C1 segment of cervical spinal cord (tissue), 14 donors: ENCODE results near the gene ADGRB2.

Experiments used
- DNase-seq, 14 donors: peaks; one replicate each; lab custom pipeline; 2025; lab: John Stamatoyannopoulos, UW

ADGRB2 gene

GRCh38 chr1:31704271-31705079 lies 59.7 kb downstream of the ADGRB2 start:
- peak in 3 of 14 donors; percentile 21 to 54 (median 41) for DNase-seq

GRCh38 chr1:31703431-31704270 lies 60.5 kb downstream of the ADGRB2 start, which contains the start of gene COL16A1:
Gene COL16A1 (minus strand): TSS chr1:31704017. CDS start chr1:31702193, 1,824 bp downstream.
- peak in 11 of 14 donors; percentile 7 to 68 (median 55) for DNase-seq

GRCh38 chr1:31702836-31703404 lies 61.2 kb downstream of the ADGRB2 start:
- DNase-seq, result no peak

GRCh38 chr1:31701091-31701736 lies 62.9 kb downstream of the ADGRB2 start:
- DNase-seq, result peak; percentile 45 to 95 (median 86)

- DNase-seq, result no peak
Observed at GRCh38 chr1:31700468-31701090, 63.6 kb downstream of the ADGRB2 start.

- no peak for DNase-seq
Observed at GRCh38 chr1:31699341-31699891, 64.7 kb downstream of the ADGRB2 start.

GRCh38 chr1:31697369-31697984 lies 66.7 kb downstream of the ADGRB2 start:
- DNase-seq, result no peak

GRCh38 chr1:31696242-31696641 lies 67.9 kb downstream of the ADGRB2 start:
- peak in 13 of 14 donors; percentile 16 to 94 (median 81) for DNase-seq

GRCh38 chr1:31695327-31695726 lies 68.8 kb downstream of the ADGRB2 start:
- peak in 3 of 14 donors; percentile 43 to 45 (median 43) for DNase-seq

- peak in 13 of 14 donors; percentile 34 to 89 (median 80) for DNase-seq
Observed at GRCh38 chr1:31694964-31695313, 69.2 kb downstream of the ADGRB2 start.

GRCh38 chr1:31694069-31694963 lies 69.8 kb downstream of the ADGRB2 start:
- DNase-seq, result peak in 1 of 14 donors; percentile 42

GRCh38 chr1:31693231-31693630 lies 70.9 kb downstream of the ADGRB2 start:
- DNase-seq, result no peak

GRCh38 chr1:31691951-31692350 lies 72.2 kb downstream of the ADGRB2 start:
- DNase-seq, result no peak

GRCh38 chr1:31691446-31691845 lies 72.7 kb downstream of the ADGRB2 start:
- no peak for DNase-seq

GRCh38 chr1:31690921-31691320 lies 73.2 kb downstream of the ADGRB2 start:
- no peak for DNase-seq

GRCh38 chr1:31689854-31690253 lies 74.3 kb downstream of the ADGRB2 start:
- no peak for DNase-seq

GRCh38 chr1:31689379-31689778 lies 74.8 kb downstream of the ADGRB2 start:
- DNase-seq, result no peak

GRCh38 chr1:31688233-31688918 lies 75.8 kb downstream of the ADGRB2 start:
- no peak for DNase-seq

GRCh38 chr1:31687601-31688000 lies 76.5 kb downstream of the ADGRB2 start:
- no peak for DNase-seq
